GM19239 (cell line): ENCODE measurements around the gene SELENOF.
A peak's percentile ranks its signal among the peaks of the same experiment; 100 is the strongest.

Experiments used
- DNase-seq: peaks from one replicate; pipeline ENCODE4 v3.0.0; 2011; ENCODE audit warnings: low spot score; ENCODE audit not compliant: insufficient read length
- FAIRE-seq: peaks from 2 replicates; lab custom pipeline; 2011; peaks lifted over from hg19 to GRCh38; lab: Jason Lieb, UNC

Gene SELENOF

DNA sequence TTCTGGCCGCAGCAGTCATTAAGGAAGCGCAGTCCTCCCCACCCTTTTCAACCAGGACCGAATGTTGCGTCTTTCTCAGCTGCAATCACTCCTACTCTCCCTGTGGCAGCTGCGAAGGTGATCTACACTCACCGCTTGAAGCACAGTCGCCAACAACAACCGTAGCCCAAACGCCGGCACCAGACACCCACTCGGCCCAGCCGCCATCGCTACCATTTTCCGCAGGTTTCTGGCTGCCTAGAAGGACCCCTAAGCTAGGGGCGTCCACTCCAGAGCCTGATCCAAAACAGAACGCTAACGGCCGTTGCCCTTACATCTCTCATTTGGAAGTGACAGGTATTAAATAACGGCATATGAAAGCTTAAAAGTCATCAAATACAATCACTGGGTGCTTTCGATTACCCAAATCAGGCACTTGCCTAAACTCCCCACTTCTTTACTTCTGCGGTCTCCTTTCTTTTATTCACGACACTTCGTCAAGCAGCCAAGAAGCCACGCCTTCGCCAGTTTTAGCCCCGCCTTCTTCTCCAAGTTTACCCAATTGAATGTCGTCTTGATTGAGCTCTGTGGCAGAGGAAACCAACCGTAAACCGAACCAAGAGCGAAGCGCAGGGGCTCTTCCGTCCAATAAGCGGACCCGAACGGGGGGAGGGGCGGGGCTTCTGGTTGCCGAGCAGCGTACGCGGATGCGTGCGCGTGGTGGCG lies at the start of gene SELENOF:
Gene SELENOF (minus strand): TSS at position 231 of the 705 bp plus-strand sequence. CDS start 15 bp downstream, at position 216.
- peak; percentile 99 for FAIRE-seq

DNA sequence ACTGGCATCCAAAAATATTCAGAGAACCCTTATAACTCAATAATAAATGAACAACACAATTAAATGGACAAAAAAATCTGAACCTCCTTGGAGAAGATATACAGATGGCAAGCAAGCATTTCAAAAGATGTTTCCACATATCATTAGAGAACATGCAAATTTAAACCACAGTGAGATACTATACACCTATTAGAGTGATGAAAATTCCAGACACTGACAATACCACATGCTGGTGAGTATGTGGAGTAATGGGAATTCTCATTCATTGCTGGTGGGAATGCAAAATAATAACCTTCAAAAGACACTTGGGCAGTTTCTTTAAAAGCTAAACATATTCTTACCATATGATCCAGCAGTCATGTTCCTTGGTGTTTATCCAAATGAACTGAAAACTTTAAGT lies 46.6 kb upstream of the SELENOF start:
- FAIRE-seq (no peak), DNase-seq (no peak)

More for the DNA sequence above, at the start of gene SELENOF:
- DNase-seq, result peak; percentile 65

GRCh38 chr1:86957221-86957620 lies 43.3 kb upstream of the SELENOF start:
- FAIRE-seq (no peak), DNase-seq (no peak)

DNA sequence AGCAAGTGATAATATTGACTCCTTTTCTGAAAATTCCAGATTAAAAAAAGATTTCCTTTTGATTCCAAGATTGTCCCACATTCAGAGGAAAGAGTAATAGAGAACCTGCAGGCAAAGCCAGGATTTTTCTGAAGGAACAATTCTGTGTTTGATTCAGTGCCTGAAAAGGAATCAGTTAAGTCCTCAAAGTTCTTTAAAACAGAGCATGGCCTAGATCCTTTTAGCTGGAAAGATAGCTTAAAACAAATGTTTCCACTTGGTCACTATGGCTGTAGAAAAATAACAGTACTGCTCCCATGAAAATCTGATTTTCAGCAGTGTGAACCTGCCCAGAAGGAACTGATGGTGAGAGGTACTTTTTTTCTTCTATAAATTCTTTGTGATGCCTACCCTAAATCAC lies 42.3 kb upstream of the SELENOF start:
- no peak for DNase-seq
- FAIRE-seq, result no peak

- DNase-seq, result no peak
- FAIRE-seq, result no peak
Measured at GRCh38 chr1:86955678-86956077, 41.8 kb upstream of the SELENOF start.

GRCh38 chr1:86953167-86953566 lies 39.2 kb upstream of the SELENOF start:
- FAIRE-seq, result peak; percentile 49

GRCh38 chr1:86951430-86951829 lies 37.5 kb upstream of the SELENOF start:
- DNase-seq (no peak), FAIRE-seq (no peak)

More at GRCh38 chr1:86953167-86953566, 39.2 kb upstream of the SELENOF start:
- DNase-seq, result no peak

DNA sequence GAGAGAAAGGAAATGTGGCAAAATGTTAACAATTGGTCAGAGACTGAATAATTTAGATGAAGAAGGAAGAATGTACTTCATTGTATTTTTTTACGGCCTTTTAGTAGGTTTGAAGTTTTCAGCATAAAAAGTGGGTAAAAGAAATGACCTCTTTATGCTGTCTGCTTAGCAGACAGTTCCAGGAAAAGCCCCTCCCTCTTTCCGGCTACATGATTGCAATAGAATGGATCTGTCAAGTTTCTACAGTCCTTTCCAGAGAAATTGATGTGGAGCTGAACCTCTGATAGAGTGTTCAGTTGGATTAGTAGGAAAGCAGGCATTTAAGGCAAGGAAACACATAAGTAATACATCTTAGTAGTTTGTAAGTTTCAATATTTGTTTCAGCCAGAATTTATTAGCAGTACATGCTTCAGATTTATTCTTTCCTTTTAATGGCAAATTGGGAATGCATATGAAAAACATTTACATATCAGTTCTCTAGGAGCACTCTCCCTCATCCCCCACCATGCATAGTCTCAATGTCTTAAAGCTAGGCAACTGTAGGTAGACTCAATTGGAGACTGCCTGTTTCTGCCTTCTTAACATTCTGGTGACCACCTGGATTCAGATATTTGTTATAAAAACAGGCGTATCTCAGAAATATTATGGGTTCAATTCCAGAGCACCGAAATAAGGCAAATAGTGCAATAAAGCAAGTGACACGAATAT lies 36.9 kb upstream of the SELENOF start:
- DNase-seq (no peak), FAIRE-seq (no peak)

DNA sequence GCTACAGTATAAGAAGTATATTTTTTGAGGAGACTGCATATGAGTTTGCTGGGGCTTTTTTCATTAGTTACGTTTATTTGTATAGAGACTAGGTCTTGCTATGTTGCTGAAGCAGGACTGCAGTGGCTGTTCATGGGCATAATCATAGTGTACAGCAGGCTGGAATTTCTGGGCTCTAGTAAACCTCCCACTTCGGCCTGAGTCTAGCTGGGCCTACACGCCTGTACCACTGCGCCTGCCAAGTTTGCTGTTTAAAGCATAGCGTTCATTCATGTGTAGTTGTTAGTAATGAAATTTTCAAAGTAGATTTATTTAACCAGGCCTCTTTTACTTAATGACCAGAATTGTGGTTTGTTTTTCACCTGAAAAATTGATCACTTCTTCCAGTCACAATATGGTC lies 34.3 kb upstream of the SELENOF start:
- FAIRE-seq (no peak), DNase-seq (no peak)

- FAIRE-seq (no peak), DNase-seq (no peak)
Measured at GRCh38 chr1:86942743-86943142, 28.8 kb upstream of the SELENOF start.

- FAIRE-seq (no peak), DNase-seq (no peak)
Measured at GRCh38 chr1:86942042-86942441, 28.1 kb upstream of the SELENOF start.

GRCh38 chr1:86940599-86940998 lies 26.7 kb upstream of the SELENOF start:
- FAIRE-seq (no peak), DNase-seq (no peak)

GRCh38 chr1:86939406-86939805 lies 25.5 kb upstream of the SELENOF start:
- no peak for DNase-seq
- no peak for FAIRE-seq

DNA sequence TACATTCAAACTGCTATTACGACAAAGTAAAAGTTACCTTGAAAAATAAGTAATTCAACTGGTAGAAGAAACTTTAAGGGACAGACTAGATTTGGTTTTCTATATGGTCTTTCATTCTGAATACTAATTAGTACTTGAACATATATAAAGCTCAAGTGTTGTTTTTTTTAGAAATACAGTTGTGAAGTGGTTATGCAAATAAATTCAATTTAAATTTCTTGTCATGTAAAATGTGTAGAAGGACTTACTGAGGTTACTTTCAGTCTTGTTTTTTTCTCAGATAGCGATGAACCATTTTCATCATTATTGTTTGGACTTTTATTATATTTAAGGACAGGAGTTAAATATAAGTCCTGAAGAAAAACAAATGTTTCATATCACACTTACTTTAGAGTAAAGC lies 24.9 kb upstream of the SELENOF start:
- DNase-seq (no peak), FAIRE-seq (peak; percentile 11)

DNA sequence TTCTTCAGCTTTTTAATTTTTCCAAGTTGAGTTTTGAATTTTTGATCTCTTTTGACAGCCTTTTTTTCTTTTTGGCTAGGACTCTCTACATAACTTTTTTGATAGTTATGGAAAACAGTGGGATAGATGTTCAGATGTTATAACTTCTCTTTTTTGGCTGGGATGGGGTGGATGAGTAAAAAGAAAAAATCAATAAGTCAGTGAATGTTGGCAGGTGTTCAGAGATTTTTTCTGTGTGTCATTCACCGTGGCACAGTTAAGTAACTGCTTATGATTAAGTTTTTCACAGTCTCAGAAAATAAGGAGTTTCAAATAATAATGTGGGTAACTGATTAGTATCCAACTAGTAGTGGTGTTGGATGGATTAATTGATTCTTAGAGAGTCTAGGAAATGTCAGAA lies 24.5 kb upstream of the SELENOF start:
- DNase-seq, result no peak

GRCh38 chr1:86933562-86934377 lies 19.8 kb upstream of the SELENOF start:
- DNase-seq, result no peak
- no peak for FAIRE-seq

More for the DNA sequence above, 24.5 kb upstream of the SELENOF start:
- peak; percentile 23 for FAIRE-seq

DNA sequence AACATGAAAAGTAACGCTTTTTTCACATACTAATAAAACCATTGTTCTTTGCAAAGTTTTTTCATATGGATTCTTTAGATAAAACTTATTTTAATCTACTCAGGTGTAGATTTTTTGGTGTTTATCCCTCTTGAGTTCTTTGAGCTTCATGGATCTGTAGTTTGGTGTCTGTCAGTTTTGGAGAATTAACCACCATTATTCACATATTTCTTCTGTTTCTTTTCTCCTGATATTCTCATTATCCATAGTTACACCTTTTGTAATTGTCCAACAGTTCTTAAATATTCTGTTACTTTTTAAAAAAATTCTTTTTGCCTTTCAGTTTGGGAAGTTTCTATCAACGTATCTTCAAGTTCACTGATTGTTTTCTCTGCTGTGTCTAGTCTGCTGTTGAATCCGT lies 19.1 kb upstream of the SELENOF start:
- DNase-seq (no peak), FAIRE-seq (no peak)

DNA sequence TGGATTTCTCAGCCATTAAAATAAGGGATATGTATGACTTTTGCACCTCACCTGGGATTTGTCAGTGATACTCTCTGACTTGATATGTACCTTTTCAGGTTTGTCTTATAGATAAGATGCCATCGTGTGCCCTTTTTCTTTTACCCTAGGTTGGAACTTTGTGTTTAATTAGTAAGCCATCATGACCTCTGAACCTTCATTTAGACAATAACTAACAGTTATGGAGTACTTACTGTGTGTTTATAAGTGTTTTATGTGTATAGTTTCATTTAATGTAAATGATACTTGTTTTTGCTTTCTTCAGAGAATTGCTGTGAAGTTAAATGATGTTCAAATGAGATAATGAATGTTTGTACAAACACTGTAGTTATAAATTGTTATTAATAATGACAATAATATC lies 14.9 kb upstream of the SELENOF start:
- DNase-seq (no peak), FAIRE-seq (no peak)

DNA sequence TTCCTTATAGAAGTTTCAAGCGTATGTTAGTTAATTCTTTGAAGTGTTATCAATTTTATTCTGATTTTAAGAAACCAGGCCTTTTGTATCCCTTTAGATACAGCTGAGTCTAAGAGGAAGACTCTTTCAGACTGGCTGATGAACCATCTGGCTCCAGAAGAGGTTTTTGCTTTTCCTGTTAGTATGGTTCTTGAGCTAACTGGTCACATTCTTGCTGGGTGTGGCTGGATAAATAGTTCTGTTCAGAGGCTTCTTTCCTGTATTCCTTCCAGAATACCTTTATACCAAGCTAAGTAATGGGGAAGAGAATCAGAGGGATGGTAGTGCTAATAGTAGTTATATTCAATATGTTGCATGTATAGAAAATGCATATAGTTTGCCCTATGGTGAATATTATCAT lies 13.0 kb upstream of the SELENOF start:
- no peak for FAIRE-seq
- no peak for DNase-seq

DNA sequence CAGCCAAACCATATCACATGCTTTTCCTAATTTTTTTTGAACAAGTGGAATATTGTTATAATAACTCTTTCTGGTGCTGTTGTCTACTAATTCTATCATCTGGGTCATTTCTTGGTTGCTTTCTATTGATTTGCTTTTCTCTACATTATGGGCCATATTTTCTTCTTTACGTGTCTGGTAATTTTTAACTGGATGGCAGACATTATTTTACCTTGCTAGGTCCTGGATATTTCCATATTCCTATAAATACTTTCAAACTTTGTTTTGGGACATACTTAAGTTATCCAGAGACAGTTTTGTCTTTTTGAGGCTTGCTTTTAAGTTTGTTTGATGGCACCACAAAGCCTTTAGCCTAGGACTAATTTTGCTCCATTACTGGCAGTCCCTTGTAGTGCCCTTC lies 11.8 kb upstream of the SELENOF start:
- no peak for DNase-seq
- no peak for FAIRE-seq
